SK-N-SH treated with all-trans-retinoic acid at 6 μM for 48 hours (cell line): Measurements from ENCODE around the gene TNFRSF8.

ENCODE experiments used
- ATAC-seq: fragments of 200-7000 bp; cut with Tn5 transposase; 3 replicates; pipeline ENCODE4 v1.9.1; 2020; ENCODE audit warnings: mild to moderate bottlenecking, moderate library complexity
- ARNTL ChIP-seq: fragments of 450-650 bp; formaldehyde crosslinking; IDR thresholded peaks from 2 replicates; pipeline ENCODE4 v1.5.0; 2020; ENCODE audit warnings: low read depth, mild to moderate bottlenecking, moderate library complexity, borderline replicate concordance
- BACH2 ChIP-seq: fragments of 250-450 bp; sonication (Bioruptor Pico); IDR thresholded peaks from 2 replicates; pipeline ENCODE4 v1.9.0; 2021; ENCODE audit warnings: mild to moderate bottlenecking, borderline replicate concordance
- CSDC2 ChIP-seq: fragments of 250-450 bp; sonication (Bioruptor Pico); IDR thresholded peaks from 2 replicates; pipeline ENCODE4 v1.5.0; 2020; ENCODE audit warnings: mild to moderate bottlenecking, moderate library complexity
- ESRRG ChIP-seq: fragments of 250-450 bp; sonication (Bioruptor Pico); IDR thresholded peaks from 2 replicates; pipeline ENCODE4 v1.6.1; 2021; ENCODE audit warnings: mild to moderate bottlenecking
- GLIS3 ChIP-seq: fragments of 250-450 bp; sonication (Bioruptor Pico); IDR thresholded peaks from 2 replicates; pipeline ENCODE4 v1.5.0; 2020; ENCODE audit warnings: mild to moderate bottlenecking, moderate library complexity
- OSR1 ChIP-seq: fragments of 250-450 bp; sonication (Bioruptor Pico); IDR thresholded peaks from 2 replicates; pipeline ENCODE4 v1.8.0; 2022; ENCODE audit warnings: moderate library complexity, mild to moderate bottlenecking, inconsistent platforms
- PPARA ChIP-seq: fragments of 250-450 bp; sonication (Bioruptor Pico); IDR thresholded peaks from 2 replicates; pipeline ENCODE4 v1.5.0; 2020; ENCODE audit warnings: mild to moderate bottlenecking, borderline replicate concordance
- RARB ChIP-seq: fragments of 250-450 bp; sonication (Bioruptor Pico); IDR thresholded peaks from 2 replicates; pipeline ENCODE4 v1.8.0; 2021; ENCODE audit warnings: mild to moderate bottlenecking, moderate library complexity
- SNAI2 ChIP-seq: fragments of 250-450 bp; sonication (Bioruptor Pico); IDR thresholded peaks from 2 replicates; pipeline ENCODE4 v1.5.0; 2020; ENCODE audit warnings: mild to moderate bottlenecking, moderate library complexity
- TCF4 ChIP-seq: fragments of 250-450 bp; sonication (Bioruptor Pico); IDR thresholded peaks from 2 replicates; pipeline ENCODE4 v1.8.0; 2021; ENCODE audit warnings: mild to moderate bottlenecking, moderate library complexity, borderline replicate concordance
- TOX ChIP-seq: fragments of 250-450 bp; sonication (Bioruptor Pico); IDR thresholded peaks from 2 replicates; pipeline ENCODE4 v1.8.0; 2021; ENCODE audit warnings: mild to moderate bottlenecking, moderate library complexity, borderline replicate concordance
- ZC3H10 ChIP-seq: fragments of 250-450 bp; sonication (Bioruptor Pico); IDR thresholded peaks from 2 replicates; pipeline ENCODE4 v1.5.1; 2021; ENCODE audit warnings: mild to moderate bottlenecking, moderate library complexity
- ZNF565 ChIP-seq: fragments of 450-650 bp; formaldehyde crosslinking; conservative IDR thresholded peaks from 2 replicates; pipeline ENCODE4 v1.5.0; 2020; ENCODE audit warnings: low read depth, mild to moderate bottlenecking, moderate library complexity
- ZNF70 ChIP-seq: fragments of 450-650 bp; formaldehyde crosslinking; IDR thresholded peaks from 2 replicates; pipeline ENCODE4 v1.5.0; 2020; ENCODE audit warnings: mild to moderate bottlenecking, moderate library complexity
- ZNF8 ChIP-seq: fragments of 450-650 bp; formaldehyde crosslinking; IDR thresholded peaks from 2 replicates; pipeline ENCODE4 v1.5.0; 2020; ENCODE audit warnings: mild to moderate bottlenecking, moderate library complexity
- TF ChIP-seq, protein P1 (sequence below): fragments of 250-450 bp; sonication (Bioruptor Pico); IDR thresholded peaks from 2 replicates; pipeline ENCODE4 v1.8.0; 2021; ENCODE audit warnings: low read depth, mild to moderate bottlenecking, moderate library complexity, borderline replicate concordance
- TF ChIP-seq, protein P2 (sequence below): fragments of 250-450 bp; sonication (Bioruptor Pico); IDR thresholded peaks from 2 replicates; pipeline ENCODE4 v1.5.0; 2020; ENCODE audit warnings: mild to moderate bottlenecking, moderate library complexity
- TF ChIP-seq, protein P3 (sequence below): fragments of 250-450 bp; sonication (Bioruptor Pico); IDR thresholded peaks from 2 replicates; pipeline ENCODE4 v1.5.1; 2020; ENCODE audit warnings: low read depth, mild to moderate bottlenecking, moderate library complexity
- TF ChIP-seq, protein P4 (sequence below): fragments of 250-450 bp; sonication (Bioruptor Pico); IDR thresholded peaks from 2 replicates; pipeline ENCODE4 v1.8.0; 2020; ENCODE audit warnings: mild to moderate bottlenecking, moderate library complexity, borderline replicate concordance
- TF ChIP-seq, protein P5 (sequence below): fragments of 250-450 bp; sonication (Bioruptor Pico); IDR thresholded peaks from 2 replicates; pipeline ENCODE4 v1.5.1; 2021; ENCODE audit warnings: mild to moderate bottlenecking, moderate library complexity

The TNFRSF8 gene

DNA sequence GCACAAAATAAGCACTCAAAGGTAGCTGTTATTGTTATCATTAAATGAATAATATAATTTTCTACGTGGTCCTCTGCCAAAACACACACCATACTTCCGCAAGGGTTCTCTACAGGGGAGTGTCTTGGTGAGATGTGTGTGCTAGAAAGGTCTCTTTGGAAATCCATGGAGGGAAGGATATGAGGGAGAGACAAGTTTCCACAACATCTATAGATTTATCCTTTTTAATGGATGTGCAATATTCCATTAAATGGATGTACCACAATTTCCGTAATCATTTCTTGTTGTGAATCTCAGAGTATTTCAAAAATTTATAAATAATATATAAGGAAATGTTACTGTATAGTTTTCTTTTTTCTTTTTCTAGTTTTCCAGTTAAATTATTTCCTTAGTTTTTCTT is 2.6 kb upstream of the TNFRSF8 start:
- no peak for ATAC-seq
- TF ChIP-seq, protein P1, sequence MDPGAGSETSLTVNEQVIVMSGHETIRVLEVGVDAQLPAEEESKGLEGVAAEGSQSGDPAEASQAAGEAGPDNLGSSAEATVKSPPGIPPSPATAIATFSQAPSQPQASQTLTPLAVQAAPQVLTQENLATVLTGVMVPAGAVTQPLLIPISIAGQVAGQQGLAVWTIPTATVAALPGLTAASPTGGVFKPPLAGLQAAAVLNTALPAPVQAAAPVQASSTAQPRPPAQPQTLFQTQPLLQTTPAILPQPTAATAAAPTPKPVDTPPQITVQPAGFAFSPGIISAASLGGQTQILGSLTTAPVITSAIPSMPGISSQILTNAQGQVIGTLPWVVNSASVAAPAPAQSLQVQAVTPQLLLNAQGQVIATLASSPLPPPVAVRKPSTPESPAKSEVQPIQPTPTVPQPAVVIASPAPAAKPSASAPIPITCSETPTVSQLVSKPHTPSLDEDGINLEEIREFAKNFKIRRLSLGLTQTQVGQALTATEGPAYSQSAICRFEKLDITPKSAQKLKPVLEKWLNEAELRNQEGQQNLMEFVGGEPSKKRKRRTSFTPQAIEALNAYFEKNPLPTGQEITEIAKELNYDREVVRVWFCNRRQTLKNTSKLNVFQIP (CRISPR knock-in tag) = no peak
- TF ChIP-seq ARNTL (CRISPR knock-in tag) (no peak), OSR1 (CRISPR knock-in tag) (no peak), ZNF8 (CRISPR knock-in tag) (peak; percentile 90), BACH2 (no peak)

DNA sequence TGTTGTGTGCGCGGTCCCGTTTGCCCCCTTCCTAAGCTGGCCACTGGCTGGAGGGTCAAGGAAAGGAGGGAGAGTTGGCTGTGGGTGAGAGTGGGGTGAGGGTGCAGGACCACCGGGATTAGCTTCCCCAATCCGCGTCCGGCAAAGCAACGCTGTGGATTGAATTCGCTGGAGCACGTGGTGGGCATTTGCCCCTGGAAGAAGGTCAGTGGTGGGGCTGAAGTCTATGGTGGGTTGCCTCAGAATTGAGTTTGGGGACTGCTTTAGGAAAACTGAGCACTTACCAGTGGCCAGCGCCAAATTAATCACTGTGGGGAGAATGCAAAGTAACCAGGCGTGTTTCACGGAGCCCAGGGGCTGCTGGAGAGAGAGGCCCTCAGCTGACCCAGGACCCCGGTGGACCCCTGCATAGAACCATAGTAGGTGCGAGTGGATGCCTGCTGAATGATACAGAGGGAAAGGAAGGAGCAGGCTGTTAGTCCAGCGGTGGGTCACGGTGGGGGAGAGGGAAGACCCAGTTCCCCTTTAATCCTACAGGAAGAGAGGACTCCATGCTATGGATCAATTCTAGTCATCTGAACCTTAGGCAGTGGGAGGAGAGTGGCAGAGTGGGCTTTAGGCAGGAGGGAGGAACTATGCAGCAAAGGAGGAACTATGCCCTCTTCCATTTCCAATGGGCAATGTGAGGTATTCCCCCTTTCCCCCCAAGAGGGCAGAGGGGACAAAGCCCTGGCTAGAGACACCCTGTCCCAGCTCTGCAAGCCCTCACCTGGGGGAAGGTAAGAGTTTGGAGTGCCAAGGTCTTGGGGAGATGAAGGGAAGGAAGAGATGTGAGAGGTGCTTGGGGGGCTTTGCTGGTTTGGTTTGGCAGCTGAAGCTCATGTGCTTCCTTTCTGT is 1.2 kb downstream of the TNFRSF8 start:
- ATAC-seq = no peak
- no peak for TF ChIP-seq TCF4
- TF ChIP-seq CSDC2 (CRISPR knock-in tag) = no peak
- no peak for TF ChIP-seq ZNF565 (CRISPR knock-in tag)
- TF ChIP-seq, protein P2, sequence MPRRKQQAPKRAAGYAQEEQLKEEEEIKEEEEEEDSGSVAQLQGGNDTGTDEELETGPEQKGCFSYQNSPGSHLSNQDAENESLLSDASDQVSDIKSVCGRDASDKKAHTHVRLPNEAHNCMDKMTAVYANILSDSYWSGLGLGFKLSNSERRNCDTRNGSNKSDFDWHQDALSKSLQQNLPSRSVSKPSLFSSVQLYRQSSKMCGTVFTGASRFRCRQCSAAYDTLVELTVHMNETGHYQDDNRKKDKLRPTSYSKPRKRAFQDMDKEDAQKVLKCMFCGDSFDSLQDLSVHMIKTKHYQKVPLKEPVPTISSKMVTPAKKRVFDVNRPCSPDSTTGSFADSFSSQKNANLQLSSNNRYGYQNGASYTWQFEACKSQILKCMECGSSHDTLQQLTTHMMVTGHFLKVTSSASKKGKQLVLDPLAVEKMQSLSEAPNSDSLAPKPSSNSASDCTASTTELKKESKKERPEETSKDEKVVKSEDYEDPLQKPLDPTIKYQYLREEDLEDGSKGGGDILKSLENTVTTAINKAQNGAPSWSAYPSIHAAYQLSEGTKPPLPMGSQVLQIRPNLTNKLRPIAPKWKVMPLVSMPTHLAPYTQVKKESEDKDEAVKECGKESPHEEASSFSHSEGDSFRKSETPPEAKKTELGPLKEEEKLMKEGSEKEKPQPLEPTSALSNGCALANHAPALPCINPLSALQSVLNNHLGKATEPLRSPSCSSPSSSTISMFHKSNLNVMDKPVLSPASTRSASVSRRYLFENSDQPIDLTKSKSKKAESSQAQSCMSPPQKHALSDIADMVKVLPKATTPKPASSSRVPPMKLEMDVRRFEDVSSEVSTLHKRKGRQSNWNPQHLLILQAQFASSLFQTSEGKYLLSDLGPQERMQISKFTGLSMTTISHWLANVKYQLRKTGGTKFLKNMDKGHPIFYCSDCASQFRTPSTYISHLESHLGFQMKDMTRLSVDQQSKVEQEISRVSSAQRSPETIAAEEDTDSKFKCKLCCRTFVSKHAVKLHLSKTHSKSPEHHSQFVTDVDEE (CRISPR knock-in tag) = no peak
- TF ChIP-seq, protein P3, sequence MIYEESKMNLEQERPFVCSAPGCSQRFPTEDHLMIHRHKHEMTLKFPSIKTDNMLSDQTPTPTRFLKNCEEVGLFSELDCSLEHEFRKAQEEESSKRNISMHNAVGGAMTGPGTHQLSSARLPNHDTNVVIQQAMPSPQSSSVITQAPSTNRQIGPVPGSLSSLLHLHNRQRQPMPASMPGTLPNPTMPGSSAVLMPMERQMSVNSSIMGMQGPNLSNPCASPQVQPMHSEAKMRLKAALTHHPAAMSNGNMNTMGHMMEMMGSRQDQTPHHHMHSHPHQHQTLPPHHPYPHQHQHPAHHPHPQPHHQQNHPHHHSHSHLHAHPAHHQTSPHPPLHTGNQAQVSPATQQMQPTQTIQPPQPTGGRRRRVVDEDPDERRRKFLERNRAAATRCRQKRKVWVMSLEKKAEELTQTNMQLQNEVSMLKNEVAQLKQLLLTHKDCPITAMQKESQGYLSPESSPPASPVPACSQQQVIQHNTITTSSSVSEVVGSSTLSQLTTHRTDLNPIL (CRISPR knock-in tag) = no peak
- TF ChIP-seq, protein P4, sequence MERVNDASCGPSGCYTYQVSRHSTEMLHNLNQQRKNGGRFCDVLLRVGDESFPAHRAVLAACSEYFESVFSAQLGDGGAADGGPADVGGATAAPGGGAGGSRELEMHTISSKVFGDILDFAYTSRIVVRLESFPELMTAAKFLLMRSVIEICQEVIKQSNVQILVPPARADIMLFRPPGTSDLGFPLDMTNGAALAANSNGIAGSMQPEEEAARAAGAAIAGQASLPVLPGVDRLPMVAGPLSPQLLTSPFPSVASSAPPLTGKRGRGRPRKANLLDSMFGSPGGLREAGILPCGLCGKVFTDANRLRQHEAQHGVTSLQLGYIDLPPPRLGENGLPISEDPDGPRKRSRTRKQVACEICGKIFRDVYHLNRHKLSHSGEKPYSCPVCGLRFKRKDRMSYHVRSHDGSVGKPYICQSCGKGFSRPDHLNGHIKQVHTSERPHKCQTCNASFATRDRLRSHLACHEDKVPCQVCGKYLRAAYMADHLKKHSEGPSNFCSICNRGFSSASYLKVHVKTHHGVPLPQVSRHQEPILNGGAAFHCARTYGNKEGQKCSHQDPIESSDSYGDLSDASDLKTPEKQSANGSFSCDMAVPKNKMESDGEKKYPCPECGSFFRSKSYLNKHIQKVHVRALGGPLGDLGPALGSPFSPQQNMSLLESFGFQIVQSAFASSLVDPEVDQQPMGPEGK (CRISPR knock-in tag) = no peak
- no peak for TF ChIP-seq ESRRG (CRISPR knock-in tag)
- no peak for TF ChIP-seq ZNF70 (CRISPR knock-in tag)
- TF ChIP-seq PPARA = no peak
- TF ChIP-seq SNAI2 (CRISPR knock-in tag) = no peak
- no peak for TF ChIP-seq TOX
- TF ChIP-seq ARNTL (CRISPR knock-in tag) = no peak
- no peak for TF ChIP-seq BACH2
- TF ChIP-seq, protein P5, sequence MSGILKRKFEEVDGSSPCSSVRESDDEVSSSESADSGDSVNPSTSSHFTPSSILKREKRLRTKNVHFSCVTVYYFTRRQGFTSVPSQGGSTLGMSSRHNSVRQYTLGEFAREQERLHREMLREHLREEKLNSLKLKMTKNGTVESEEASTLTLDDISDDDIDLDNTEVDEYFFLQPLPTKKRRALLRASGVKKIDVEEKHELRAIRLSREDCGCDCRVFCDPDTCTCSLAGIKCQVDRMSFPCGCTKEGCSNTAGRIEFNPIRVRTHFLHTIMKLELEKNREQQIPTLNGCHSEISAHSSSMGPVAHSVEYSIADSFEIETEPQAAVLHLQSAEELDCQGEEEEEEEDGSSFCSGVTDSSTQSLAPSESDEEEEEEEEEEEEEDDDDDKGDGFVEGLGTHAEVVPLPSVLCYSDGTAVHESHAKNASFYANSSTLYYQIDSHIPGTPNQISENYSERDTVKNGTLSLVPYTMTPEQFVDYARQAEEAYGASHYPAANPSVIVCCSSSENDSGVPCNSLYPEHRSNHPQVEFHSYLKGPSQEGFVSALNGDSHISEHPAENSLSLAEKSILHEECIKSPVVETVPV (CRISPR knock-in tag) = no peak
- TF ChIP-seq OSR1 (CRISPR knock-in tag) = no peak
- no peak for TF ChIP-seq RARB (CRISPR knock-in tag)
- no peak for TF ChIP-seq ZC3H10 (CRISPR knock-in tag)

DNA sequence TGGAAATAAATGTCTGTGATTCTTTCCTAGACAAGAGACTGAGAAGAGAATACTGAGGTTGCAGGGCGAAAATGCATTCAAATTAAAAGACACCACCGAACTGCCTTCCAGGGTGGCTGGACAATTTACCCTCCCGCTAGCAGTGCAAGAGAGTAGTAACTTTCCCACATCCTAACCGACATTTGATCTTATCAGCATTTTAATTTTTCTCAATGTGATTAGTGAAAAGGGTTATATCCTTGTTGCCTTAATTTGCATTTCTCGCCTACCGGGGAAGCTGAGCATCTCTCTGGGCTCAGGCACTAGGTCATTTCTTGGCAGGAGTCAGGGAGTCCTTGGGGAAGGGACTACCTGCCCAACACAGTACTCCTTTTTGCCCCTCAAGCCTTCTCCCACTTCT is 2.8 kb downstream of the TNFRSF8 start:
- ATAC-seq = no peak
- TF ChIP-seq ESRRG (CRISPR knock-in tag) = no peak
- TF ChIP-seq BACH2 = no peak
- no peak for TF ChIP-seq GLIS3 (CRISPR knock-in tag)
- TF ChIP-seq, protein P3 (CRISPR knock-in tag) = no peak
- no peak for TF ChIP-seq ZNF565 (CRISPR knock-in tag)
- no peak for TF ChIP-seq OSR1 (CRISPR knock-in tag)
- no peak for TF ChIP-seq ZNF8 (CRISPR knock-in tag)
- TF ChIP-seq, protein P1 (CRISPR knock-in tag) = no peak
